HEK293T (cell line): ENCODE results near the gene SMIM9.

ENCODE experiments used
- CTCF ChIA-PET: fragments of 350-600 bp; formaldehyde crosslinking; extraction: SDS; loops from one replicate; lab custom pipeline; 2021; ENCODE audit warnings: antibody characterized with exemption, inconsistent platforms; lab: Yijun Ruan, JAX
- POLR2A ChIA-PET: fragments of 350-600 bp; formaldehyde crosslinking; extraction: SDS; loops from one replicate; lab custom pipeline; 2020; ENCODE audit warnings: antibody characterized with exemption, inconsistent platforms; lab: Yijun Ruan, JAX
- DNase-seq: peaks from one replicate; pipeline ENCODE4 v3.0.0; 2012; ENCODE audit warnings: mixed read lengths; ENCODE audit errors: extremely low spot score
- ARNT ChIP-seq: fragments of 450-650 bp; IDR thresholded peaks from 2 replicates; pipeline ENCODE4 v1.6.1; 2017; ENCODE audit warnings: mild to moderate bottlenecking
- BHLHE40 ChIP-seq: fragments of 450-650 bp; IDR thresholded peaks from 2 replicates; pipeline ENCODE4 v1.6.1; 2016; ENCODE audit warnings: mild to moderate bottlenecking, moderate library complexity, borderline replicate concordance
- ELF4 ChIP-seq: fragments of 450-650 bp; IDR thresholded peaks from 2 replicates; pipeline ENCODE4 v1.6.1; 2017; ENCODE audit warnings: antibody characterized with exemption
- FOXA1 ChIP-seq: fragments of 450-650 bp; IDR thresholded peaks from 2 replicates; pipeline ENCODE4 v1.6.1; 2016; ENCODE audit warnings: mild to moderate bottlenecking
- FOXK2 ChIP-seq: fragments of 450-650 bp; IDR thresholded peaks from 2 replicates; pipeline ENCODE4 v1.6.1; 2016; ENCODE audit warnings: mild to moderate bottlenecking
- HDGF ChIP-seq: fragments of 450-650 bp; IDR thresholded peaks from 2 replicates; pipeline ENCODE4 v1.6.1; 2017; ENCODE audit warnings: antibody characterized with exemption, borderline replicate concordance
- L3MBTL2 ChIP-seq: fragments of 450-650 bp; conservative IDR thresholded peaks from 2 replicates; pipeline ENCODE4 v1.6.1; 2016; ENCODE audit warnings: mild to moderate bottlenecking
- LEF1 ChIP-seq: fragments of 450-650 bp; IDR thresholded peaks from 2 replicates; pipeline ENCODE4 v1.6.1; 2017; ENCODE audit warnings: mild to moderate bottlenecking, borderline replicate concordance
- NFRKB ChIP-seq: fragments of 450-650 bp; IDR thresholded peaks from 2 replicates; pipeline ENCODE4 v1.6.1; 2016; ENCODE audit warnings: mild to moderate bottlenecking, moderate library complexity
- SP1 ChIP-seq: fragments of 450-650 bp; IDR thresholded peaks from 2 replicates; pipeline ENCODE4 v1.6.1; 2017
- SUZ12 ChIP-seq: fragments of 450-650 bp; IDR thresholded peaks from 2 replicates; pipeline ENCODE4 v1.6.1; 2016; ENCODE audit warnings: mild to moderate bottlenecking
- TARDBP ChIP-seq: fragments of 450-650 bp; IDR thresholded peaks from 2 replicates; pipeline ENCODE4 v1.6.1; 2016
- ZNF384 ChIP-seq: fragments of 450-650 bp; IDR thresholded peaks from 2 replicates; pipeline ENCODE4 v1.6.1; 2016

SMIM9 gene

GRCh38 chrX:154774622-154775021 is 59.8 kb downstream of the SMIM9 start:
- no peak for DNase-seq
- TF ChIP-seq ZNF384 (no peak), FOXA1 (no peak), TARDBP (no peak), ARNT (no peak), SP1 (no peak), L3MBTL2 (no peak), HDGF (no peak), LEF1 (no peak), BHLHE40 (no peak), NFRKB (no peak), SUZ12 (no peak), FOXK2 (no peak), ELF4 (no peak)
- ChIA-PET CTCF (no interaction called here), POLR2A (interaction anchor here (2.9 kb wide), 1 partner anchor 12 kb away, joined by 10 read pairs; the partner anchor contains the start of gene DKC1)
